WTC11 (cell line): ENCODE results near the gene GPR151. TPM values are rescaled to one million over a fixed set of nuclear protein-coding genes. Genes with fewer than 3 reads are reported as not detected.

Source experiments
- ATAC-seq: fragments of 200-7000 bp; cut with Tn5 transposase; 2 replicates; pipeline ENCODE4 v1.10.0; 2021; ENCODE audit warnings: mild to moderate bottlenecking, moderate library complexity
- CTCF ChIA-PET: fragments of 300-600 bp; sonication (Branson Sonifier 250); formaldehyde crosslinking; loops from one replicate; lab custom pipeline; 2021; ENCODE audit warnings: antibody characterized with exemption; lab: Charles Lee
- POLR2A ChIA-PET: fragments of 350-600 bp; sonication (Branson Sonifier 250); formaldehyde crosslinking; loops from one replicate; lab custom pipeline; 2021; ENCODE audit warnings: antibody characterized with exemption; lab: Charles Lee
- DNase-seq: peaks from one replicate; pipeline ENCODE4 v3.0.0; 2021; ENCODE audit warnings: low spot score
- H3K27ac Mint-ChIP-seq: 2 replicates; pipeline ENCODE4 v1.8.0; 2021; ENCODE audit warnings: mixed read lengths
- H3K27me3 Mint-ChIP-seq: 2 replicates; pipeline ENCODE4 v1.8.0; 2021; ENCODE audit warnings: low read depth, mild to moderate bottlenecking, moderate library complexity, mixed read lengths
- H3K36me3 Mint-ChIP-seq: 2 replicates; pipeline ENCODE4 v1.8.0; 2021; ENCODE audit warnings: mixed read lengths
- H3K4me1 Mint-ChIP-seq: 2 replicates; pipeline ENCODE4 v1.8.0; 2022; ENCODE audit warnings: mixed read lengths
- H3K4me3 Mint-ChIP-seq: 2 replicates; pipeline ENCODE4 v1.8.0; 2021; ENCODE audit warnings: mild to moderate bottlenecking, moderate library complexity, mixed read lengths
- H3K9me3 Mint-ChIP-seq: 2 replicates; pipeline ENCODE4 v1.8.0; 2021; ENCODE audit warnings: mixed read lengths
- ARID4B ChIP-seq: sonication (generic); formaldehyde crosslinking; IDR thresholded peaks from 2 replicates; pipeline ENCODE4 v1.8.0; 2023; ENCODE audit warnings: missing genetic modification reagents, mild to moderate bottlenecking, borderline replicate concordance
- CREB1 ChIP-seq: sonication (generic); formaldehyde crosslinking; IDR thresholded peaks from 2 replicates; pipeline ENCODE4 v1.8.0; 2023; ENCODE audit warnings: mild to moderate bottlenecking, missing genetic modification reagents
- FOXJ3 ChIP-seq: sonication (generic); formaldehyde crosslinking; IDR thresholded peaks from 2 replicates; pipeline ENCODE4 v1.9.0; 2021; ENCODE audit warnings: missing genetic modification reagents, mild to moderate bottlenecking, borderline replicate concordance
- FOXK1 ChIP-seq: sonication (generic); formaldehyde crosslinking; IDR thresholded peaks from 2 replicates; pipeline ENCODE4 v1.8.0; 2022; ENCODE audit warnings: mild to moderate bottlenecking, moderate library complexity, missing genetic modification reagents
- HMGXB4 ChIP-seq: sonication (generic); formaldehyde crosslinking; IDR thresholded peaks from 2 replicates; pipeline ENCODE4 v1.8.1; 2023; ENCODE audit warnings: mild to moderate bottlenecking, moderate library complexity, missing genetic modification reagents
- JUN ChIP-seq: sonication (generic); formaldehyde crosslinking; IDR thresholded peaks from 2 replicates; pipeline ENCODE4 v1.8.0; 2023; ENCODE audit warnings: mild to moderate bottlenecking, missing genetic modification reagents
- KAT7 ChIP-seq: sonication (generic); formaldehyde crosslinking; IDR thresholded peaks from 2 replicates; pipeline ENCODE4 v1.8.1; 2023; ENCODE audit warnings: missing genetic modification reagents, mild to moderate bottlenecking, borderline replicate concordance
- MAX ChIP-seq: sonication (generic); formaldehyde crosslinking; IDR thresholded peaks from 2 replicates; pipeline ENCODE4 v1.8.0; 2022; ENCODE audit warnings: mild to moderate bottlenecking, missing genetic modification reagents
- NFE2L1 ChIP-seq: sonication (generic); formaldehyde crosslinking; IDR thresholded peaks from 2 replicates; pipeline ENCODE4 v1.8.1; 2023; ENCODE audit warnings: missing genetic modification reagents
- NR3C1 ChIP-seq: sonication (generic); formaldehyde crosslinking; conservative IDR thresholded peaks from 2 replicates; pipeline ENCODE4 v1.8.1; 2023; ENCODE audit warnings: low read depth, mild to moderate bottlenecking, missing genetic modification reagents
- PREB ChIP-seq: sonication (generic); formaldehyde crosslinking; IDR thresholded peaks from 2 replicates; pipeline ENCODE4 v1.8.1; 2022; ENCODE audit warnings: mild to moderate bottlenecking, missing genetic modification reagents, moderate library complexity, borderline replicate concordance
- PRRX2 ChIP-seq: fragments of 250-450 bp; sonication (Bioruptor Pico); IDR thresholded peaks from 2 replicates; pipeline ENCODE4 v1.8.0; 2021; ENCODE audit warnings: mild to moderate bottlenecking
- RORB ChIP-seq: fragments of 250-450 bp; sonication (Bioruptor Pico); IDR thresholded peaks from 2 replicates; pipeline ENCODE4 v1.9.0; 2021; ENCODE audit warnings: mild to moderate bottlenecking
- TP53 ChIP-seq: sonication (generic); formaldehyde crosslinking; IDR thresholded peaks from 2 replicates; pipeline ENCODE4 v1.8.1; 2023; ENCODE audit warnings: mild to moderate bottlenecking, missing genetic modification reagents
- ZBTB21 ChIP-seq: sonication (generic); formaldehyde crosslinking; IDR thresholded peaks from 2 replicates; pipeline ENCODE4 v1.8.1; 2023; ENCODE audit warnings: mild to moderate bottlenecking, missing genetic modification reagents, borderline replicate concordance
- ZNF512 ChIP-seq: sonication (generic); formaldehyde crosslinking; IDR thresholded peaks from 2 replicates; pipeline ENCODE4 v1.8.1; 2022; ENCODE audit warnings: missing genetic modification reagents, borderline replicate concordance
- total RNA-seq: library from RNA; stranded (reverse); gene quantifications from 3 replicates; pipeline ENCODE4 v1.2.3, GENCODE V29; 2021
- TF ChIP-seq, protein P1 (sequence below): sonication (generic); formaldehyde crosslinking; conservative IDR thresholded peaks from 2 replicates; pipeline ENCODE4 v1.8.1; 2023; ENCODE audit warnings: mild to moderate bottlenecking, low read depth, missing genetic modification reagents, moderate library complexity
- TF ChIP-seq, protein P2 (sequence below): fragments of 250-450 bp; sonication (Bioruptor Pico); IDR thresholded peaks from 2 replicates; pipeline ENCODE4 v1.9.0; 2021; ENCODE audit warnings: mild to moderate bottlenecking, borderline replicate concordance

The GPR151 gene
- total RNA-seq, 1 experiment from 2014 or later, result not detected

- CTCF ChIA-PET, result no interaction called here
- TF ChIP-seq NFE2L1 (CRISPR knock-in tag) (no peak), ARID4B (CRISPR knock-in tag) (no peak), ZNF512 (CRISPR knock-in tag) (no peak), KAT7 (CRISPR knock-in tag) (no peak), JUN (CRISPR knock-in tag) (no peak), TP53 (no peak), NR3C1 (CRISPR knock-in tag) (no peak), ZBTB21 (no peak), FOXK1 (no peak), PREB (CRISPR knock-in tag) (no peak), FOXJ3 (CRISPR knock-in tag) (no peak), MAX (no peak)
Measured at GRCh38 chr5:146466521-146467349, 49.3 kb downstream of the GPR151 start.

DNA sequence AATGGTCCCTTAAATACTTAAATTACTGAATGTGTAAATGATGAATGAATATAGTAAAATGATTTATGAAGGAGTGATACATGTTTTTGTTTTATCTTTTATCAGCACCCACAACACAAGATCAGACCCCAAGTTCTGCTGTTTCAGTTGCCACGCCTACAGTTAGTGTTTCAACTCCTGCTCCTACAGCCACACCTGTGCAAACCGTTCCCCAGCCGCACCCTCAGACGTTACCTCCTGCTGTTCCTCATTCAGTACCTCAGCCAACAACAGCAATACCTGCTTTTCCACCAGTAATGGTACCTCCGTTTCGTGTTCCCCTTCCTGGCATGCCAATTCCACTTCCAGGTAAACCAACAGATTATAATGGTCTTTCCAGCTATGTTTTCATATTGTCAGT lies 52.5 kb downstream of the GPR151 start:
- no peak for ATAC-seq
- peaks cover 56% of the 10 kb centered on the region for H3K36me3 Mint-ChIP-seq
- POLR2A ChIA-PET, result no interaction called here
- TF ChIP-seq, protein P1, sequence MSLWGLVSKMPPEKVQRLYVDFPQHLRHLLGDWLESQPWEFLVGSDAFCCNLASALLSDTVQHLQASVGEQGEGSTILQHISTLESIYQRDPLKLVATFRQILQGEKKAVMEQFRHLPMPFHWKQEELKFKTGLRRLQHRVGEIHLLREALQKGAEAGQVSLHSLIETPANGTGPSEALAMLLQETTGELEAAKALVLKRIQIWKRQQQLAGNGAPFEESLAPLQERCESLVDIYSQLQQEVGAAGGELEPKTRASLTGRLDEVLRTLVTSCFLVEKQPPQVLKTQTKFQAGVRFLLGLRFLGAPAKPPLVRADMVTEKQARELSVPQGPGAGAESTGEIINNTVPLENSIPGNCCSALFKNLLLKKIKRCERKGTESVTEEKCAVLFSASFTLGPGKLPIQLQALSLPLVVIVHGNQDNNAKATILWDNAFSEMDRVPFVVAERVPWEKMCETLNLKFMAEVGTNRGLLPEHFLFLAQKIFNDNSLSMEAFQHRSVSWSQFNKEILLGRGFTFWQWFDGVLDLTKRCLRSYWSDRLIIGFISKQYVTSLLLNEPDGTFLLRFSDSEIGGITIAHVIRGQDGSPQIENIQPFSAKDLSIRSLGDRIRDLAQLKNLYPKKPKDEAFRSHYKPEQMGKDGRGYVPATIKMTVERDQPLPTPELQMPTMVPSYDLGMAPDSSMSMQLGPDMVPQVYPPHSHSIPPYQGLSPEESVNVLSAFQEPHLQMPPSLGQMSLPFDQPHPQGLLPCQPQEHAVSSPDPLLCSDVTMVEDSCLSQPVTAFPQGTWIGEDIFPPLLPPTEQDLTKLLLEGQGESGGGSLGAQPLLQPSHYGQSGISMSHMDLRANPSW (CRISPR knock-in tag), result no peak
- TF ChIP-seq RORB (CRISPR knock-in tag), result no peak
- no peak for TF ChIP-seq ZBTB21
- TF ChIP-seq, protein P2, sequence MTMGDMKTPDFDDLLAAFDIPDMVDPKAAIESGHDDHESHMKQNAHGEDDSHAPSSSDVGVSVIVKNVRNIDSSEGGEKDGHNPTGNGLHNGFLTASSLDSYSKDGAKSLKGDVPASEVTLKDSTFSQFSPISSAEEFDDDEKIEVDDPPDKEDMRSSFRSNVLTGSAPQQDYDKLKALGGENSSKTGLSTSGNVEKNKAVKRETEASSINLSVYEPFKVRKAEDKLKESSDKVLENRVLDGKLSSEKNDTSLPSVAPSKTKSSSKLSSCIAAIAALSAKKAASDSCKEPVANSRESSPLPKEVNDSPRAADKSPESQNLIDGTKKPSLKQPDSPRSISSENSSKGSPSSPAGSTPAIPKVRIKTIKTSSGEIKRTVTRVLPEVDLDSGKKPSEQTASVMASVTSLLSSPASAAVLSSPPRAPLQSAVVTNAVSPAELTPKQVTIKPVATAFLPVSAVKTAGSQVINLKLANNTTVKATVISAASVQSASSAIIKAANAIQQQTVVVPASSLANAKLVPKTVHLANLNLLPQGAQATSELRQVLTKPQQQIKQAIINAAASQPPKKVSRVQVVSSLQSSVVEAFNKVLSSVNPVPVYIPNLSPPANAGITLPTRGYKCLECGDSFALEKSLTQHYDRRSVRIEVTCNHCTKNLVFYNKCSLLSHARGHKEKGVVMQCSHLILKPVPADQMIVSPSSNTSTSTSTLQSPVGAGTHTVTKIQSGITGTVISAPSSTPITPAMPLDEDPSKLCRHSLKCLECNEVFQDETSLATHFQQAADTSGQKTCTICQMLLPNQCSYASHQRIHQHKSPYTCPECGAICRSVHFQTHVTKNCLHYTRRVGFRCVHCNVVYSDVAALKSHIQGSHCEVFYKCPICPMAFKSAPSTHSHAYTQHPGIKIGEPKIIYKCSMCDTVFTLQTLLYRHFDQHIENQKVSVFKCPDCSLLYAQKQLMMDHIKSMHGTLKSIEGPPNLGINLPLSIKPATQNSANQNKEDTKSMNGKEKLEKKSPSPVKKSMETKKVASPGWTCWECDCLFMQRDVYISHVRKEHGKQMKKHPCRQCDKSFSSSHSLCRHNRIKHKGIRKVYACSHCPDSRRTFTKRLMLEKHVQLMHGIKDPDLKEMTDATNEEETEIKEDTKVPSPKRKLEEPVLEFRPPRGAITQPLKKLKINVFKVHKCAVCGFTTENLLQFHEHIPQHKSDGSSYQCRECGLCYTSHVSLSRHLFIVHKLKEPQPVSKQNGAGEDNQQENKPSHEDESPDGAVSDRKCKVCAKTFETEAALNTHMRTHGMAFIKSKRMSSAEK (CRISPR knock-in tag), result no peak
- no peak for TF ChIP-seq CREB1 (CRISPR knock-in tag)
- no peak for TF ChIP-seq HMGXB4 (CRISPR knock-in tag)
- TF ChIP-seq PRRX2 (CRISPR knock-in tag), result no peak

More at GRCh38 chr5:146466521-146467349, 49.3 kb downstream of the GPR151 start:
- no peak overlapping the region for H3K27ac Mint-ChIP-seq
- H3K4me3 Mint-ChIP-seq, result no peak overlapping the region
- no peaks in the 10 kb centered on the region; the same call in 1 of the 2 replicates for H3K4me1 Mint-ChIP-seq
- POLR2A ChIA-PET, result no interaction called here
- H3K36me3 Mint-ChIP-seq, result peaks cover 51% of the 10 kb centered on the region
- DNase-seq (no peak), ATAC-seq (no peak)
- no peaks in the 10 kb centered on the region for H3K27me3 Mint-ChIP-seq
- H3K9me3 Mint-ChIP-seq, result no peaks in the 10 kb centered on the region

More for the DNA sequence above, 52.5 kb downstream of the GPR151 start:
- Mint-ChIP-seq H3K27me3 (no peaks in the 10 kb centered on the region), H3K27ac (peak overlapping the region; percentile 1; the same call in 1 of the 2 replicates), H3K9me3 (no peaks in the 10 kb centered on the region), H3K4me1 (no peaks in the 10 kb centered on the region; the same call in 1 of the 2 replicates), H3K4me3 (no peak overlapping the region)
- DNase-seq, result no peak
- CTCF ChIA-PET, result no interaction called here
